NOMO-1 treated with DMSO at 0.1 percent for 48 hours (cell line): ENCODE measurements around the gene TBL3.
A peak's percentile ranks its signal among the peaks of the same experiment; 100 is the strongest.

Source experiments
- DNase-seq: peaks from one replicate; lab custom pipeline; 2025; ENCODE audit not compliant: unreplicated experiment; lab: John Stamatoyannopoulos, UW

Gene TBL3

DNA sequence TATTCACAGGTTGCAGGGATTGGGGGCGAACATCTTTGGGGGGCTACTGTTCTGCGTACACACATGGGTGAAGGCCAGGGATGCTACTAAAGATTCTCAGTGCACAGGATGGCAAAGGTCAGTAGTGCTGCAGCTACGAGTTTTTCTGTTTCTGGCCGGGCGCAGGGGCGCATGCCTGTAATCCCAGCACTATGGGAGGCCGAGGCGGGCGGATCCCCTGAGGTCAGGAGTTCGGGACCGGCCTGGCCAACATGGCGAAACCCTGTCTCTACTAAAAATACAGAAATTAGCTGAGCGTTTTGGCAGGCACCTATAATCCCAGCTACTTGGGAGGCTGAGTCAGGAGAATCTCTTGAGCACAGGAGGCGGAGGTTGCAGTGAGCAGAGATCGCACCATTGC is 41.7 kb downstream of the TBL3 start:
- no peak for DNase-seq

DNA sequence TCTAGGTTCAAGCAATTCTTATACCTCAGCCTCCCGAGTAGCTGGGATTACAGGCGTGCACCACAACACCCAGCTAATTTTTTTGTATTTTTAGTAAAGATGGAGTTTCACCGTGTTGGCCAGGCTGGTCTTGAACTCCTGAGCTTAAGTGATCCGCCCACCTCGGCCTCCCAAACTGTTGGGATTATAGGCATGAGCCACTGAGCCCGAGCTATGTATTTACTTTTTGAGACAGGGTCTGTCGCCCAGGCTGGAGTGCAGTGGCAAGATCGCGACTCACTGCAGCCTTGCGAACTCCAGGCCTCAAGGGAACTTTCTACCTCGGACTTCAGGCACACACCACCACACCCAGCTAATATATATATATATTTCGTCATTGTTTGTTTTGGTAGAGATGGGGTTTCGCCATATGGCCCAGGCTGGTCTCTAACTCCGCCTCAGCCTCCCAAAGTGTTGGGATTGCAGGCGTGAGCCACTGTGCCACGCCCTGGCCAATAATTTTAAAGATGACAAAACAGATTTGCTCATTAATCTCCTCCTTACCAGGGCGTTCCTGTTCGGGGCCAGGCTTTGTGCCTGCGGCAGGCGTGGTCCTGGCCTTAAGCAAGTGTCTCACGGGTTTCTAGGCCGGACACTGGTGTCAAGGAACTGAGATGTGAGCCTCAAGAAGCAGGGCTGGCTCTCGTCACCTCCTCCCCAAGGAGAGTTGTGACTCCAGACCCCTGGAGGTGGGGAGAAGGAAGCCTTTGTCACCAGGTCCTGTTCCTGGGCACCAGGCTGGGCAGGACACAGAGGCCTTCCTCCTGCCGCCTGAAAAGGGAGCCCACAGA is 43.5 kb downstream of the TBL3 start:
- DNase-seq = peak; percentile 90

DNA sequence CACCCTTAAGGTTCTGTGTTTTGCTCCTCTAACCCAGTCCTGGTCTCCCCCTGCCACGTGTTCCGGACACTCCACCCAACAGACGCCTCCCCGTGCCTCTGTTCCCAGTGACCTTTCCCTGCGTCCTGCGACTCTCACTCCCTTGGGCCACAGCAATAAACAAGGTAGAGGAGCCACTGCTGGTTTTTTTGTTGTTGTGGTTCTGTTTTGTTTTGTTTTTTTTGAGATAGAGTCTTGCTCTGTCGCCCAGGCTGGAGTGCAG is 44.0 kb downstream of the TBL3 start:
- no peak for DNase-seq

DNA sequence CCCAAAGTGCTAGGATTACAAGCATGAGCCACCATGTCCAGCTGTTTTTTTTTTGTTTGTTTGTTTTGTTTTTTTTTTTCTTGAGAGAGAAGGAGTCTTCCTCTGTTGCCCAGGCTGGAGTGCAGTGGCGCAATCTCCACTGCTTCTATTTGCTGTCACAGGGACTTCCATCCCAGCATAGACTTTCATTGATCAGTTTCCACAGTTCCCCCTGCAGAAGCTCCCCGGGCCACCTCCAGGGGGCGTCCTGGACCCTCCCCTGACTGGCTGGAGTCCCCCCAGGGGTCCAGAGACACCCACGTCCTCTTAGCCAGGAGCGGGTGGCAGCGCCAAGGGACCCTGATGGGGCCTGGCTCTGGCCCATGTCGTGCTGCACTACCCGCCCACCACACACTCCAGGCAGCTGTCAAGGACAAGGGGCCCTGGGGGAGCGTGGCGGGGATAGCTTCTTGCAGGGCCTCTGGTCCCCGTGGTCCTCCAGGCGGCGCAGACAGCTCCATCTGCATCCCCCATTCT is 44.6 kb downstream of the TBL3 start:
- no peak for DNase-seq

DNA sequence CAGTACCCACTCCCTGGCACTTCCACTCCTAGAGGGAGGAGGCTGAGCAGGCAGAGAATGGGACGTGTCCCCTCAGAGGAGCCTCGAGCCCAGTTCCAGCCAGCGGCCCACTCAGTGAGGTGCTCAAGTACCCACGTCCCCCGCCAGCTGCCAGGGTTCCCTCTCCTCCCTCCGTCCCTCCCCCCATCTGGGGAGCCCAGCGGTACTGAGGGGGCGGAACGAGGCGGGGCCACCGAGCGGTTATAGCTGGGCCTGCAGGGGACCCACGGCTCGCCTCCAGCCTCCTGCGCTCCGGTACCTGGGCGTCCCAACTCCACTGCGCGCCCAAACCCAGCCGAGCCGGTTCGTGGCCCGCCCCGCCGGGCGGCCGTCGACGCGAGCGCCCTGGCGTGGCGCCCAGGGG is 47.7 kb downstream of the TBL3 start, which contains the start of gene NPW:
TSS of gene NPW (plus strand) at position 268 of the 403 bp plus-strand sequence.
- DNase-seq = no peak

DNA sequence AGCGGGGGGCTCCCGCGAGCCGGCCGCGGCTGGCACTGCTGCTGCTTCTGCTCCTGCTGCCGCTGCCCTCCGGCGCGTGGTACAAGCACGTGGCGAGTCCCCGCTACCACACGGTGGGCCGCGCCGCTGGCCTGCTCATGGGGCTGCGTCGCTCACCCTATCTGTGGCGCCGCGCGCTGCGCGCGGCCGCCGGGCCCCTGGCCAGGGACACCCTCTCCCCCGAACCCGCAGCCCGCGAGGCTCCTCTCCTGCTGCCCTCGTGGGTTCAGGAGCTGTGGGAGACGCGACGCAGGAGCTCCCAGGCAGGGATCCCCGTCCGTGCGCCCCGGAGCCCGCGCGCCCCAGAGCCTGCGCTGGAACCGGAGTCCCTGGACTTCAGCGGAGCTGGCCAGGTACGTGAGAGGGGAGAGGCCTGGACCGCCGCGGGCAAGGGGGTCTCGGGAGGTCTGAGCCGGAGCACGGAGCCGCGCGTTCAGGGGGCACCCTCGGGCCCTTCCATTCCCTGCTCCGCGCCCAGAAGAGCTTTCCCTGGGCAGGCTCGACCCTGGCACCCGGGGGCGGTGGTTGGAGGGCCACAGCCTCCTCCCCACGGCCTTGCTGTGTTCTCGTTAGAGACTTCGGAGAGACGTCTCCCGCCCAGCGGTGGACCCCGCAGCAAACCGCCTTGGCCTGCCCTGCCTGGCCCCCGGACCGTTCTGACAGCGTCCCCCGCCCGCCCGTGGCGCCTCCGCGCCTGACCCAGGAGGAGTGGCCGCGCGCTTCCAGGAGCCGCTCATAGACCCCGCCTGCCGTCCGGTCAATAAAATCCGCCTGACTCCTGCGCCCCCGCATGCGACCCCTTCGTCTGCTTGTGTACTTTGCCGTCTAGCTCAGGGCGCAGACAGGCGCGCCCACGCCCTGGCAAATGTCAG is 48.3 kb downstream of the TBL3 start:
- DNase-seq = no peak

DNA sequence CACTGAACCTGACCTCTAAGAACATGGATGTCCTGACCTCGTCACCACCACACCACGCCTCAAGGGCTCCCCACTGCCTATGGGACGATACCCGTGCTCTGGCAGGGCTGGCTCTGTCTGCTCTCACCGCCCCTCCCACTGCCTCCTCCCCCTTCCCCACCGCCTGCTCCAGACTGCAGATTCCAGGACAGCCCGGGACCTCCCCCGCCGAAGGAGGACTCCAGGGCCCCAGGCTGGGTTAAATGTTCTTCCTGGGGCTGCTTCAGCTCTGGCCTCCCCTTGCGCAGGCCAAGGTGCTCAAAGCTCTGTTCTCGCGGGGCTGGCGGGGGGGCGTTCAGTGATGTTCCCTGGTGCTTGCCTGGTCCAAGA is 50.9 kb downstream of the TBL3 start:
- DNase-seq = no peak

DNA sequence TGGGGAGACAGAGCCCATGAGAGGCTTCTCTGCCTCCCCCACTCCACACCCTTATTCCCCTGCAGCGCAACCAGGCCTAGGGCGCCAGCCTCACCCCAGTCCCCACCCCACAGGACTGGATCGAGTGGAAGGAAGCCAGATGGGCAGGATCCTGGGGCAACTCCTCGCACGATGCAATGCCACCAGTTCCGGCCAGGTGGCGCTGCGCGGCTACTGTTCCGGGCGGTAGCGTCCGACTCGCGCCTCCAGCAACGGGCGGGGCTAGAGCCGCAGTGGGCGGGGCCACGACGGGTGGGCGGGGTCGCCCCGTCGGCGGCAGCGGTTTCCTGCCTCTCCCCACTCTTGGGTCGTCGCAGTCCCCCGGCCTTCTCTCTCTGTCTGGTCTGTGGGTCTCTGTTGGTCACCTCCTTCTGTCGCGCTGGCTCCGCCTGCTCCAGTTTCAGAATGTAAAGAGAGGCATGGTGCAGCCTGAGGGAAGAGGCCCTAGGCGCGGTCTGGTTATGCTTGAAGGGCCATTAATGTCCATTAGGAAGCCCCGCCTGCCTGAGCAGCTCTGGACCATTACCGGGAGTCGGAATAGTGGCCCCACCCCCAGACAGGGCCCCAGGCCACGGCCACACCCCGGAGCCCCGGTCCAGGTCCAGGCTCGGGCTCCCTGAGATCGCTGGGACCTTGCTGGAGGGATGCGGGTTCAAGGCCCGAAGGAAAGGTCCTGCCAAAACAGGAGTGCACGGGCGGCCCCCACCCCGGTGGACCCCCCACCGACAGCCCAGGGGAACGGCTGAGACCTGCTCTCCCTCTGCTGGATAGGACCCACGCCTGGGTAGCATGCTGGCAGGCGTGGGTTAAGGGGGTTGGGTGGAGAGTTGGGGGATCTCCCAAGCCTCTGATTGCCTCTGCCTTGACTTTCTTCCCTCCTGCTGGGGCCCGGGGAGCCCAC is 51.5 kb downstream of the TBL3 start:
- peak; percentile 76 for DNase-seq

DNA sequence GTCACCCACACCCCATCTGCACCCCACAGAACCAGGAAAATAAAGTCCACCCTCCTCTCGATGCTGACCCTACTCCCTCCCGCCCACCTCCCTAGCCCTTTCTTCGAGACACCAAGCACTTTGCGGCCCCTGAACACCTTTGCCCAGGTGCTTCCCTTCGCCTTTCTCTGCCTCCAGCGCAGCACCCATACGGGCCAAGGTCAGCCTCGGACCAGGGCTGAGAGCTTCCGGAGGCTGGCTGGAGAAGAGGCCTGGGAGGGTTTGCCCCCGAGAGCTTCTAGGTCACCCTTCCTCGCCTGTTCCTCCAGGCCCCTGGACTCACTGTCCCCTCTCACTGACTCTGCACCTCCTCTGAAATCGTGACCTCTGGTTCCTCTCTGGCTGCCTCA is 52.2 kb downstream of the TBL3 start:
- no peak for DNase-seq

DNA sequence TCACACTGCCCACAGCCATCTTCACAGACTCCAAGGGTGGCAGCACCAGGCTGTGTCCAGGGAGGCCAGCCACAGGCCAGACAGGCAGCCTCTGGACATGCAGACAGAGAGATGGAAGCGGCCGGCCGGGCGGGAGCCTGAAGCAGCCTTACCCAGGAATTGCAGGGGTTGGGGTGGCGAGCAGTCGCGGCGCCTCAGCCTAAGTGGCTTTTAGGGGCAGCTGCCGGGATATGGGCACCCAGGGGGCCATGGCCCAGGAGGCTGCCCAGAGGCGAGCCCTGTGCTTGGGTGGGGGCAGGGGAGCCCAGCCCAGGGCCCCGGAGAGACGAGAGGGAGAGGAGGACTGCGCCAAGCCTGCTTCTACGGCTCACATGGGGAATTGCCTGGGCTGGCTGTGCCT is 53.4 kb downstream of the TBL3 start:
- no peak for DNase-seq

DNA sequence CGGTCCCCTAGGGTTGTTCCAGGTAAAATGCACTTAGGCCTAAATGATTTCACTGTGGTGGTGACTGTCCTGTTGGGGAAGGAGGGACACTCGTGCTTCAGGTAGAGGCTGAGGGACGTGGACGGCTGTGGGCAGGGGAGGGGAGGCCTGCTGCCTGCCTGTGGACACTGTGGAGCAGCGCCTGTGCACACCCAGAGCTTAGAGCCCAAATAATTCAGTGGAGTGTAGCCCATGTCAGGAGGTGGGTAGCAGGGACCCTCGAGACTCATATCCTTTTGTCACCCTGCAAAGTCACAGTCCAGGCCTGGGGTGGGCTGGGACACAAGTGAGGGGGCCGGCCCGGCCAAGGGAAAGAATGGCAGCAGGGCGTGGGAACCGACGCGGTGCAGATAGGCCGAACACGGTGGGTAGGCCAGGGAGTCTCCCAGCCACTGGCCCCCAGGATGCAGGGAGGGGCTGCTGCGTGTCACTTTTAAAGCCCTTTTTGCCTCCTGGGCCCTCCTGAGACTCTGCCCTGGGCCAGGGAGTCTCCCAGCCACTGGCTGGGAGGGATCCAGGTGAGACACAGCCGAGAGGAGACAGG is 54.1 kb downstream of the TBL3 start:
- DNase-seq = no peak

DNA sequence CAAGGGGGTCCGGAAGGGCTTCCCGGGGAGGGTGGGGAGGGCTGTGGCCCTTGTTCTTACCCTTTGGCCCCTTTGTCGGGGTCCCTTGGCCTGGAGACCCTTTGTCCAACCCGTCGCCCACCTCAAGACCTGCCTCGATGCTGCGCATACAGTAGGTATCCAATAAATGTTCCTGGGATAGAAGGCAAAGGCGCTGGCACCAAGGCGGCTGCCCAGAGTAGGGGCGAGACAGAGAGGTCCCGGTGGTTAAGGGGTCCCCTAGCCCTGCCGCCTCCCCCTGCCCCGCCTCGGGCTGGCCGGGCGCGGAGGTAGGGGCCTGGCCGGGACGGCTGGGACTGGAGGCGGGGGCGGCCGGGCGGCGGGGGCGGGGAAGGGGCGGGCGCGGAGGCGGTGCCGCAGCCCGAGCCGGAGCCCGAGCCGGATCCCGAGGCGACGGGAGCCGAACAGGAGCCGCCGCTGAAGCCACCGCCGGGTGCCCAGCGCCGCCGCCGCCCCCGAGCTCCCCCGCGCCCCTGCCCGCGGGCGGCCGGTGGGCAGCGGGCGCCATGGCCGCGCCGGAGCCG is 54.7 kb downstream of the TBL3 start, which contains the start of gene NHERF2:
TSS of gene NHERF2 (plus strand) at position 442 of the 563 bp plus-strand sequence. CDS start at position 546, 104 bp downstream.
- no peak for DNase-seq

DNA sequence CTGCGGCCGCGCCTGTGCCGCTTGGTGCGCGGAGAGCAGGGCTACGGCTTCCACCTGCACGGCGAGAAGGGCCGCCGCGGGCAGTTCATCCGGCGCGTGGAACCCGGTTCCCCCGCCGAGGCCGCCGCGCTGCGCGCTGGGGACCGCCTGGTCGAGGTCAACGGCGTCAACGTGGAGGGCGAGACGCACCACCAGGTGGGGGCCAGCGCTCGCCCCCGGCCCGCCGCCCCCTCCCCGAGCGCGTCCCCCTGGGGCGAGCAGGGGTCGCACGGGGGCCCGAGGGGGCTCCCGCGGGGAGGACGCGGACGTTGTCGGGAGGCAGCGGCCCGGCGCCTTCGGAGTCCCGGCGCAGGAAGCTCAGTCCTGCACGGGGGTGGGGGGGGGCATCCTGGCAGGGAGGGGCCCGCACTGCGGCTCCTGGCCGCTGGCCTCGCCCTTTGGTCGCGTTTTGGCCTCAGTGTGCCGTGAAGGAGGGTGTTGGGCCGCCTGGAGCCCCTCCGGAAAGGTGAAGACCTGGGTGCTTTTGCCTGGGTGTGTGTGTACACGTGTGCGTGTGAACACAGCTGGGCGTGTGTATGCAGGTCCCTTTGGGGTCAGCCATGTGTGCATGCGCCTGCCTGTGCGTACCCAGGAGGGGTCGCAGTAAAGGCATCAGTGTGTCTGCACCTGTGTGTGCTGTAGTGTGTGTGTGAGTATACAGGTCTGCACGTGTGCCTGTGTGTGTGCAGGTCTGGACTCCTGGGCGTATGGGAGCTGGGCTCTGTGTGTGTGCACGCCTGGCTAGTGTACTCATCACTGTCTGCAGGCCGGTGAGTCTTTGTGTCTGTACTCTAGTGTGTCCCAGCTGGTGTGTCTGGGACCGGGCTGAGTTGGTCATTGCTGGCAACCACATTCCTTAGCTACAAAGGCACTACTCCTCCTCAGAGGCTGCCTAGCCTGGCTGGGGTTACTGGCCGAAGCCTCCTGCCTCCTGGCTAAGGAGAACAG is 55.5 kb downstream of the TBL3 start:
- no peak for DNase-seq

DNA sequence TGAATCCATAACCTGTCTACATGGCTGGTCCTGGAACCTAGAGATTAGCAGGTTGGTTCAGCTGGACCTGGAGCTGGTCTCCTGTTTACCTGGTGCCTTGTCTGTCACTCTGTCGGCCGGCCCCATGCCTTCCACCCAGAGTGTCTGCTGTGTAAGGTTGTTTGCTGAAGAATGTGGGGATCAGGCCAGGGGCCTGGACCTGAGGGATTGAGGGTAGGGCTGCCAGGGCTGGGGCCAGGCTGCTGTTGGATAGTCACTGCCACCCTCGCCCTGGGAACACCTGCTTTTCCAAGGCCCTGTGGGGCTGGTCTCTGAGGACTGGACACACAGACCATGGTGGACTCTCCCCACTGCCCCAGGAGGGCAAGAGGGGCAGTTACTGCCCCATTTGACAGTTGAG is 56.3 kb downstream of the TBL3 start:
- no peak for DNase-seq

DNA sequence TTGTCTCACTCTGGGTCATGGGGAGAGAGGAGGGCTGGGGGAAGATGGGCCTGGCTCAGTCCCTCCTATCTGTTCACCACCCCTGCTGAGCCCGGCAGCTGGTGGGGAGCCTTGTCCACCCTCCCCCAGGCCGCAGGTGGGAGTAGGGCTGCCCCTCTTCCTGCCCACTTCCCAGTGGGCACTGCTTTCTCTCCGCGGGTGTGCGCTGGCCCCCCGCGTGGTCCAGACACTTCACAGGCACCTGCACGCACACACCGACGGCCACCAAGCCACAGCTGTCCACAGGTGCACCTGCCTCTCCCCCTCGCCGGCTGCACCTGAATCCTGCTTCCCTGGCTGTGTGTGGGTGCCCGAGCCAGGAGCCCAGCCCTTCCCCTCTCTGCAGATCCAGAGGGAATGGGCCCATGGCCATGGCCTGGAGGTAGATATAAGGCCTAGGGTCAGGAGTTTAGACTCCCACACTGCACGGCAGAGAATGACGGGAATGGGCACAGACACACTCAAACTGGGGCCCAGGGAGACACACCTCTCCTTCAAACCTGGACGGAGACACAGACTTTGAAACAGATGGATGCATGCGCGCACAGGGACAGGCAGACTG is 56.9 kb downstream of the TBL3 start:
- no peak for DNase-seq

DNA sequence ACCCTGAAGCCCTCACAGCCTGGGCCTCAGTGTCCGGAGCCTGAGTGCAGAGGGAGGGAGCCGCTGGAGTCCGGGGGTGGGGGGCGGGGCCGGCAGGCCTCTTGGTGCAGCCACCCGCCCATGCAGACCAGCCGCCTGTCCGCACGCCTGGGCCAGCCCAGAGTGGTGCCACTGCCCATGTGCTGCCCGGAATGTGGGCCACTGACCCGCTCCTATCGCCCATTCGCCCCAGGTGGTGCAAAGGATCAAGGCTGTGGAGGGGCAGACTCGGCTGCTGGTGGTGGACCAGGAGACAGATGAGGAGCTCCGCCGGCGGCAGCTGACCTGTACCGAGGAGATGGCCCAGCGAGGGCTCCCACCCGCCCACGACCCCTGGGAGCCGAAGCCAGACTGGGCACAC is 57.5 kb downstream of the TBL3 start:
- no peak for DNase-seq

DNA sequence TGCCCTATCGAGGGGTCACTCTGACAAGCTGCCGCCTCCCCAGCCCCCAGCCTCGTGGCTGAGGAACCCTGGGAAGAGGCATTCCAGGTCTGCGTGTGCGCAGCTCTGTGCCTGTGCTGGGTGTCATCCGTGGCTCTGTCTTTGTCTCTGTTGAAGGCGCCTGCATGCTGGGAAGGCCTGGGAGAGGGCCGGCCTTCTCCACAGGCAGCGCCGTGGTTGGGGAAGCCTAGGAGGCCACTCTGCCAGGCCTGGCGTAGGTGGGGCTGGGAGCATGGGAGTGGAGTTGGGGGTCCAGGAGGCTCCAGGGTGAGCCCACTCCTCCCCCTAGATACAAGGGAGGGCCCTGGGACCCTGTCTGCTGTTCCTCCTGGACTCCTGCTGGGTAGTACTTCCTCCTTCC is 58.2 kb downstream of the TBL3 start:
- DNase-seq = no peak

DNA sequence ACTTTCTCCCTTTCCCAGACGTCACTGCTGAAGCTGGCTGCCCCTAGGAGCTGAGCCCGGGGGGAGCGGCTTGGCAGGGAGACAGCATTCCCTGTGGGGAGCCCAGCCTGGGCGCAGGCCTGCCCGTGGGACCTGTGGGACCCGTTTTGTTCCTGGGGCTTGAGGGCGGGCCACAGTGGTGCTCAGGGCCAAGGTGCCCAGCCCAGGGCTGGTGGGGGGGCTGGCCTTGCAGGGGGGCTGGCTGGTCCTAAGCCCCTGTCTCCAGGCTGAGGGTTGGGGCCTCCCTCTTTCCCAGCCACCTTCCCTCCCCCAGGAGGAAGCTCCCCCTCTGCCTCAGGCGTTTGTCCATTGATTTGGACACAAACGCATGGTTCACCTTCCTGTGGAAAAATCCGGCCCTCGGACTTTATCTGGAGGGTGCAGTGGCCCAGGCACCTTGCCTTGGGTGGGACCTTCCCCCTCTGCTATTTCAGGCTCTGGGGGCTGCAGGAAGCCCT is 59.3 kb downstream of the TBL3 start:
- DNase-seq = no peak
